ENCODE results near the gene SAMM50.

The SAMM50 gene

GRCh38 chr22:43955040-43955882 lies at the start of gene SAMM50:
Gene SAMM50 (plus strand): TSS chr22:43955442. CDS start chr22:43955578, 136 bp downstream.
- peak; percentile 92 for DNase-seq

DNA sequence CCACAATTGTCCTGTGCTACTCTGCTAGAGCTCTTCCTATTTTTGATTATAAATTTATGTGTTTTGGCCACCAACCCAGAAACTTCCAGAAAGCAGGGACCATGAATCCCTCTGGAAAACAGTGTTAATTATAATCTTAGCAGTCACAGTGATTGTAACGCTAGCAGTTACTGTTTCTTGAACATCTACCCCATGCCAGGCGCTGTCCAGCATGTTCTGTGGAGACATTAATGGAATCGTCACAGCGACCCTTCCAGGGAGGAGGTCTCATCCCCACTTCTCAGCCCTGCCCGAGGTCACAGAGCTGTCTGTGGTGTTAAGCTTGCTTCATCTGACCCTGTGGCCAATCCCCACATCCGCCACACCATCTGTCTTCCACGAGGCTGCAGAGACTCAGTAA lies 49.6 kb upstream of the SAMM50 start:
- DNase-seq, result no peak

- no peak for DNase-seq
These were observed 45.5 kb upstream of the SAMM50 start for GRCh38 chr22:43909708-43910107.

DNA sequence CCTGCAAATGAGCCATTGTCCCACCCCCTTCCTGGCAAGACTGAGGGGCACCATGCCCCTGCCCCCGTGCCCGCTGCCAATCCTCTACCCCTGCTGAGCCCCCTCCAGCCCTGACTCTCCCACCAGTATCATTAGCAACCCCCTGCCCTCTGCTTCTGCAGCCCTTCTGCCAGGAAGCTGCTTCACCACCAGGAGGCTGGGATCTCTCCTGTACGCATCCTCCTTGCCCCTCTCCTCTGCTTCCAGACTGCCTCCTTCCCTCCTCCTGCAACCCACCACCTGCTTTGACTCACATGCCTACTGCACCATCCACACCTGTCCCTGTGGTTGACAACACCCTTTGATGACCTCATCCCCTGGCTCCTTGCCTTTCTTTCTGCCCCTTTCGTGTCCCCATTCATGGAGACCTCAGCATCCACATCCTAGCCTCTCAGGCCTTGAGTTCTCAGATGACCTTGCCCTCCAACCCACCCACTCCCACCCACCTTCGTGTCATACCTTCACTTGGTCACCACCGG lies 45.0 kb upstream of the SAMM50 start:
- no peak for DNase-seq

- DNase-seq, result no peak
These were observed 43.9 kb upstream of the SAMM50 start for GRCh38 chr22:43911351-43911750.

GRCh38 chr22:43917521-43917920 lies 37.7 kb upstream of the SAMM50 start:
- no peak for DNase-seq

- DNase-seq, result no peak
These were observed 35.9 kb upstream of the SAMM50 start for GRCh38 chr22:43919106-43919973.

DNA sequence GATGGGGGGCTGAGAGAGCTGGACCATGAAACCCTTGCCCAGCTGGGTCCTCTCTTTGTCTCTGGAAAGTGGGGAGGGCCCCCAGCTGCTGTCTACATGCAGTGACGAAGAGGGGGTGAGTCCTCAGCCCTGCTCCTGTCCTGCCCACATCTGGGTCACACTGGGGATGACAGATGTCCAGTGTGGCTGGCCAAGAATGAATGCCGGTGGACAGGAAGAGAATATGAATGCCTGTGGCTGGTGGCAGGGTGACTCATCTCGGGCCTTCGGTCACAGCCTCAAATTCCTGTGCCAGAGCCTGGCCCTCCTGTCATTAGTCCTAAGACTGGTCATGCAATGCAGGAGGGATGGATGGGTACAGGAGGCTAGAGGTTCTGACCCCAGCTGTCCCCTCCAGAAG lies 33.9 kb upstream of the SAMM50 start:
- DNase-seq, result no peak

GRCh38 chr22:43922123-43922522 lies 33.1 kb upstream of the SAMM50 start:
- DNase-seq, result no peak

DNA sequence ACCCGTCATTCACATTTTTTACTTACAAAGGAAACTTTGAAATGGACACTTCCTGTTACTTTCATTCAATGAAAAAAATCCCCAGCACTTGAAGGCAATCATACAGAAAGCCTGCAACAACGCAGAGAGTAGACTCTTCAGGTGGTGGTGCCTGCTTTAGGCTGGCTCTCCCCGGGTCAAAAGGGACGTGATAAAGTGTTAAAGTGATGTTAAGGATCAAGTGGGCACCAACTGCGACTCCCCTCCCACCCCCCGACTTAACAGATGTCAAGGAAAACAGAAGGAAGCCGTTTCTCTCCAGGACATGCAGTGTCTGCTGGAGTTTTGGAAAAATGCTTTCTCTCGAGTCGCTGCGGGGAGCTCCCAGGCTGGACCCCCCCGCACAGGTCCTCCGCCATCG lies 32.1 kb upstream of the SAMM50 start:
- peak; percentile 11 for DNase-seq

DNA sequence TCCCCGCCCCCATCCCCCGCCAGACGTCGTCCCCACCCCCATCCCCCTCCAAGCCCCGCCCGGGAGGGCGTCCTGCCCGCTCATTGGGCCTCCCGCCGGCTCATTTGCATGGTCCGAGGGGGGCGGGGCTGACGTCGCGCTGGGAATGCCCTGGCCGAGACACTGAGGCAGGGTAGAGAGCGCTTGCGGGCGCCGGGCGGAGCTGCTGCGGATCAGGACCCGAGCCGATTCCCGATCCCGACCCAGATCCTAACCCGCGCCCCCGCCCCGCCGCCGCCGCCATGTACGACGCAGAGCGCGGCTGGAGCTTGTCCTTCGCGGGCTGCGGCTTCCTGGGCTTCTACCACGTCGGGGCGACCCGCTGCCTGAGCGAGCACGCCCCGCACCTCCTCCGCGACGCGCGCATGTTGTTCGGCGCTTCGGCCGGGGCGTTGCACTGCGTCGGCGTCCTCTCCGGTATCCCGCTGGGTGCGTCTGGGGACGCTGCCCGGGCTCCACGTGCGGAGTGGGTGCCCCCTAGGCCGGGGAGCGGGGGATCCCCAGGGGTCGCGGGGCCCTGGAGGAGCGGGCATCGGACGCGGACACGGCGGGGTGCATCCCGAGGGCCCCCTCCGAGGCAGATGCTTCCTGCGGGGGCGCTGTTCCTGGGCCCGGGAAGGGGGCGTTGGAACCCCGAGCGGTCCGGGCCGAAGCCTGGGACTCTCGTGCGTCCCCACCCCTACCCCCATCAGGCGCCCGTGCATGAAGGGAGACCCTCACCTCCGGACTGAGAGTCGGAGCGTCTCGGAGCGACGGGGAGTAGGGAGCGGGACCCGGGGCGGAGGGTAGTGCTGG lies 31.4 kb upstream of the SAMM50 start, which contains the start of gene PNPLA3:
PNPLA3 (plus strand) TSS at position 175 of the 834 bp plus-strand sequence; CDS start at position 282, 107 bp downstream.
- DNase-seq, result peak; percentile 77

DNA sequence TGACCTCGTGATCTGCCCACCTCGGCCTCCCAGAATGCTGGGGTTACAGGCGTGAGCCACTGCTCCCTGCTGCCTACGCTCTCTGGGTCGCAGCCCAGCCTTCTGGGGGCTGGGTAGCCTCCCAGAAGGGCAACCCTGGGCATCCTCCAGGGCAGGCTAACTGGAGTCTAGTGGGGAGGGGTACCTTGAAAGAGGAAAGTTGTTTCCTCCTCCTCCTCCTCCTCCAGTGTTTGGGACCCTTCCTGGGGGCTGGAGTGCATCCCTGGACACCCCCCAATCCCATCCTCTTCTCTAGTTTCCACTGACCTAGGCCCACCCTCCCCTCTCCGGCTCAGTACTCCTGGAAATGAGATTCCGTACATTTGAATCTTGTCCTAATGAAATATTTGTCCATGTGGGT lies 30.4 kb upstream of the SAMM50 start:
- DNase-seq, result no peak

DNA sequence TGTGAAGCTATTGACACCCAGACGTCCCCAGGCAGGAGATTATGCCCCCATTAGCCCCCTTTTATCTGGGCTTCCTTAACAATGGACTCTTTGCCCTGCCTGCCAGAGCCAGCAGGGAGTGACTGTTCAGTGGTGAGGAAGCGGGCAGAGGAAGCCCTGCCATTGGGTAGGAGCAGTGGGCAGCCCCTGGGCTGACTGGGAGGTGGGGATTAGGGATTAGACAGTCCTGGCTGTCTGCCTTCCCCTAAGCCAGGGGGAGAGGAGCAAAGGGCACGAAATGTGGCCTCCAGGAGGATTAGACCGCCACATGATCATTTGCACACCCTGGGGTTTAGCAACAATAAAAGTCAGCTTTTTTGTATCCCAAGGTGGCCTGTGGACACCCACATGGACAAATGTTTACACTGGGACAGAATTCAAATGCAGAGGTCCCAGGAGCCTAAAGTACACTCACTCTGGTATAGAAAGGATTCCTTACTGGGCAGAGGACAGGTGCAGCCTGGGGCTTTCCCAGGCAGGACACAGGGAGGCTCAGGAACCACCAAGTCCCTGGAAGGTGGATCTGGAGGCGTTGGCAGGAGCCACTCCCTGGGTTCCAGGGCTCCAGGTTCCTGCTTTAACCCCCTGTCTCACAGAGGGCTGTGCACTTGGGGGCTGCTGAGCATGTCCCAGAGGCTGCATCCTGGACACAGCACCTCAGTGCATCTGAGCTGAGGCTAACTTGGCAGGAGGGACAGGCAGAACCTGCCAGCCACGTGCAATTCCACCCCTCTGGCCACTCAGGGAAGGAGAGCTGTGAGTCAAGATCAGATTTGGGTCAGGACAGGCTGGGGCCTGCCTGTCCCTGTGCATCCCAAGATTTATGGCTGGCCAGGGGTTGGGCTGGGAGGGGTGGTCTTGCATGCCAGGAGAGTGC lies 29.6 kb upstream of the SAMM50 start:
- DNase-seq, result no peak

- no peak for DNase-seq
These were observed 28.9 kb upstream of the SAMM50 start for GRCh38 chr22:43926349-43926710.

GRCh38 chr22:43928468-43928867 lies 26.8 kb upstream of the SAMM50 start:
- no peak for DNase-seq

- no peak for DNase-seq
These were observed 26.3 kb upstream of the SAMM50 start for GRCh38 chr22:43928908-43929307.

DNA sequence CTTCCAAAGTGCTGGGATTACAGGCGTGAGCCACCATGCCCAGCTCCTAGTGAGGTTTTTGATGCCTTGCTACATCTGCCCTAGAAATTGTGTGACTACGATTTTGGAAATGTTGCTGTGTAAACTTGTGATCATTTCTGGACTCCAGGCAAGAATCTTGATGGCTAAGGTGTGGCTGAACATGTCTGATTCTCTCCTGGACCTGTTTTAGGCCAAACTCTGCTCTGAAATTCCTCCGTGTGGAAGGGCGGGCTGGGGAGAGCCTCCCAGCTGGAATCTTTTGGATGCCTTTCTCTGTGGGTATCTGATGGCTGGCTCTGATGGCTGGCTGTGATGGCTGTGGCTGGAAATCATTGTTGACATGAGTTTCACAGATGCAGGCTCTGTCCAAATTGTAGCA lies 23.5 kb upstream of the SAMM50 start:
- no peak for DNase-seq

GRCh38 chr22:43941449-43941848 lies 13.8 kb upstream of the SAMM50 start:
- no peak for DNase-seq

DNA sequence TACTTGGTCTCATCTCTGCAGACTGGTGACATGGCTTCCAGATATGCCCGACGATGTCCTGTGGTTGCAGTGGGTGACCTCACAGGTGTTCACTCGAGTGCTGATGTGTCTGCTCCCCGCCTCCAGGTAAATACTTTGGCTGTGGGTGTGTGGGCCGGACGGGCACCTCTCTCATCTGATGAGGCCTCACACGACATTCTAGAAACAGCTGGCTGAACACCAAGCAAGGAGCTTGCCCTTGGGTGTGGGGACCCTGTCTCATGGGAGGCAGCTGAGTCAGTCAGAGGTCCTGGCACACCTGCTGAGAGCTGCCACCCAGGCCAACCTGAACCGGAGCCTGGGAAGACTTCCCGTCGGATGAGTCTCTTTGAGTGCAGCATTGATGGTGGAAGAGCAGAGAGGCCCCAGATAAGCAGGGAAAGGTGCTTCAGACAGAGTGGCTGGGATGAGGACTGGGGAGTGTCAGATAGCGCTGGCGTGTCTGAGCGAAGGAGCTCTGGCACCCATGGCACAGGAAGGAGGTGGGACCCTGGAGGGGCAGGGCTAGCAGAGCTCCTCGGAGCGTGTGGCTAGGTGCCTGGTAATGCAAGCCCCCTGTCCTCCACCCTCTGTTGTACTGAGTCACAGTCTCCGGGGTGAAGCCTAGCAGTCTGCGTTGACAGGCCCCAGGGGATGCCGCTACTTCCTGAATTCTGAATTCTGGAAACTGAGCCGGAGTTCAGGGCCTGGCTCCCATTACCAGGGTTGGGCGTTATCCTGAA lies 10.4 kb upstream of the SAMM50 start:
- DNase-seq, result no peak

DNA sequence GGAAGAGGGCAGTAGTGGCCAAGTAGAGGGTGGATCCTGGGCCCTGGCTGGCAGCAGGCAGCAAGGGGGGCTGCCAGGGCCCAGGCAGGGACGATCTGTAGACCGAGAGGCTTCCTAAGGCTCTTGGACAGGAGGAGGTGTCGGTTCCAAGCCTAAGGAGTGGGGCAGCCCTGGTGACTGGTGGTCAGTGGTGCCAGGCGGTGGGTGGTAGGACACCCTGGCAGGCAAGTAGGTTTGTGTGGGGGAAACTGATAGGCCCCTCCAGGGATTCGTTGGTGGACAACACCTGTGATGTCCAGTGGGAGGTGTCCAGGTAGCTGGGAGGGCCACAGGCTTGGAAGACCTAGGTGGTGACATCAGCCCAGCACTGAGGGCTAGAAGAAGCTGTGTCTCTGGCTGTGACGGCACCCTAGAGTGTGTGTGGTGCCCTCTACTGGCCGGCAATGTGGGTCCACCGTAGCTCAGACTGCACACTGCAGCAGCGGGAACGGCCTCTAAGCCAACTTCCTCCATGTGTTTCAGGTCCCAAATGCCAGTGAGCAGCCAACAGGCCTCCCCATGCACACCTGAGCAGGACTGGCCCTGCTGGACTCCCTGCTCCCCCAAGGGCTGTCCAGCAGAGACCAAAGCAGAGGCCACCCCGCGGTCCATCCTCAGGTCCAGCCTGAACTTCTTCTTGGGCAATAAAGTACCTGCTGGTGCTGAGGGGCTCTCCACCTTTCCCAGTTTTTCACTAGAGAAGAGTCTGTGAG lies 9.4 kb upstream of the SAMM50 start:
- DNase-seq, result peak; percentile 62

Data from CD4-positive, alpha-beta T cell treated with Interleukin-10 for 1 hour (primary cell).